GM23248 (cell line): ENCODE measurements around the gene TMC1.

Source experiments
- EZH2 ChIP-seq: fragments of 200-600 bp; sonication (generic); IDR thresholded peaks from 2 replicates; pipeline ENCODE4 v1.6.1; 2018; ENCODE audit warnings: antibody characterized with exemption, mild to moderate bottlenecking; ENCODE audit not compliant: insufficient read depth, poor library complexity, severe bottlenecking
- EZH2phosphoT487 ChIP-seq: fragments of 200-600 bp; sonication (generic); IDR thresholded peaks from 2 replicates; pipeline ENCODE4 v1.6.1; 2018; ENCODE audit warnings: antibody characterized with exemption, moderate library complexity, mild to moderate bottlenecking, low read depth; ENCODE audit not compliant: insufficient read depth

DNA sequence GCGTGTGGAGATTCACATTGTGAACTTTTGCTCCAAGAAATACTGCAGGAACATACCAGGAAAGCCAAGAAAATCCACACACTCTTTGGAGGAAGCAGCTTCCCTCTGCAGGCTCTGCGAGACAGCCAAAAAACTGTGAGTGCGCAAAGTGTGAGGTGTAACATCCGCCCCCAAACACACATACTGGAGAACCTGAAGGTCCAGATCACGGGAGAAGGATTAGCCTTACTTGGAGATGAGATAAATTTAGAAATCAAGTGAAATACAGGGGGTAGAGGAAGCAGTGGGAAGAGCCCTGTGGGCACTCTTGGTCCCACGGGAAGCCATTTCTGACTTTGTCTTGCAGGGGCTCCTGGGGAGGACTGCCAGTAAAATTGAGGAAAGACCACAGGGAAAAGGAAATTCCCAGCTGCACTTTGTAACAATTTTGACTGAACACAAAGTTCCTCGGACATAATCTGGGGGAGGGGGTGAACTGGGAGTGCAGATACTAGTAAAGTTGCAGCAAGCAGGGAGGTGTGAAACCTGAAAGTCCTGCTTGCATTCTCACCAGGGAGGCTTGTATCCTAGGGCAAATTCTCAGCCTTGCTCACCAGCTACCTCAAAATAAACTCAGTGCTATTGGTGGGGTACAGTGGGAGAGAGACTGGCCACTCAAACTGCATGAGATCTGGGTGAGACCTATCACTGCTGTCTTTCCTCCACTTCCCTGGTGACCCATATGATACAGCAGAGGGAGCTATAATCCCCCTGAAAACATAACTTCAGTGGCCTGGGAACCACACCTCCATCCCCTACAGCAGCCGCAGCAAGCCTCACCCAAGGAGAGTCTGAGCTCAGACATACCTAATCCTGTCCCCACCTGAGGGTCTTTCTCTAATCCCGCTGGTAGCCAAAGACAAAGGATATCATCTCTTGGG lies 322.4 kb downstream of the TMC1 start:
- TF ChIP-seq EZH2 = no peak
- TF ChIP-seq EZH2phosphoT487 = no peak
